Adrenal gland (tissue), 12 donors: ENCODE results near the gene ANK2. TPM values are rescaled to one million over a fixed set of nuclear protein-coding genes. Genes with fewer than 3 reads are reported as not detected.

Source experiments
- DNase-seq, 7 donors: peaks; one replicate each; pipeline ENCODE4 v3.0.0-alpha.2; 2019 to 2020
- H3K27ac ChIP-seq, 5 donors: fragments of 200-600 bp; sonication (generic) in 4 of 5; 1 replicate in 3 of 5; 2 replicates in 2 of 5; pipeline versions ENCODE4 v1.5.1 to v1.8.0; 2016 to 2020; ENCODE audit warnings: mild to moderate bottlenecking in 1 of 5
- H3K27me3 ChIP-seq: fragments of 200-600 bp; 2 replicates; pipeline ENCODE4 v1.8.0; 2021
- H3K36me3 ChIP-seq, 2 donors: fragments of 200-600 bp; replicated peaks in 1 of 2; 1 replicate in 1 of 2; 2 replicates in 1 of 2; pipeline versions ENCODE4 v1.5.1 to v1.8.0; 2018 to 2022
- H3K4me1 ChIP-seq, 2 donors: fragments of 200-600 bp; replicated peaks in 1 of 2; 1 replicate in 1 of 2; 2 replicates in 1 of 2; pipeline versions ENCODE4 v1.5.1 to v1.8.0; 2018 to 2021
- H3K4me3 ChIP-seq, 4 donors: fragments of 200-600 bp; sonication (generic) in 3 of 4; one replicate each; pipeline ENCODE4 v1.5.1; 2016 to 2018
- H3K9me3 ChIP-seq, 3 donors: fragments of 200-600 bp; sonication (generic) in 1 of 3; replicated peaks in 1 of 3; 1 replicate in 2 of 3; 2 replicates in 1 of 3; pipeline versions ENCODE4 v1.5.1 to v1.8.0; 2016 to 2021
- CTCF ChIP-seq, 6 experiments: fragments of 450-650 bp in 4 of 6; fragments of 200-600 bp in 2 of 6; sonication (generic) in 1 of 6; IDR thresholded peaks; 1 replicate in 5 of 6; 2 replicates in 1 of 6; pipeline versions ENCODE4 v1.5.1 to v1.8.0; 2016 to 2021; ENCODE audit warnings: antibody characterized with exemption in 6 of 6, mild to moderate bottlenecking in 2 of 6, moderate library complexity in 1 of 6
- POLR2A ChIP-seq, 2 donors: fragments of 450-650 bp; IDR thresholded peaks; one replicate each; pipeline ENCODE4 v1.6.1; 2017; ENCODE audit warnings: antibody characterized with exemption in 2 of 2, mild to moderate bottlenecking in 2 of 2, moderate library complexity in 1 of 2
- WGBS, 4 donors: extraction: QIAGEN DNeasy Blood & Tissue Kit in 2 of 4; methylation state at CpG; one replicate each; pipeline versions ENCODE4 v1.1.5 to v1.1.7; 2013 to 2017; 5-methylcytosine and 5-hydroxymethylcytosine counted together
- intact Hi-C, 2 donors: fragments of 100-400 bp; cut with DNase I; formaldehyde crosslinking; loops; one replicate each; pipeline versions ENCODE4 v1.14.1 to v1.15.0; 2022 to 2023
- polyA plus RNA-seq, 3 donors: library from polyadenylated mRNA; stranded (reverse); fragments of 200-250 nt in 2 of 3; fragments of 350-450 nt in 1 of 3; fragmentation: Illumina TruSeq in 1 of 3; extraction: RNeasy Lipid Tissue Mini Kit (QIAGEN cat#74804) in 1 of 3; gene quantifications; one replicate each; pipeline ENCODE4 v1.2.3, GENCODE V29; 2013 to 2014
- total RNA-seq, 9 donors: library from RNA; depleted of rRNA in 4 of 9; stranded (reverse); fragments of >200 nt in 4 of 9; fragments of 120-200 nt in 1 of 9; fragmentation: NEBNext Ultra II Directional in 1 of 9; extraction: Animal tissue kit (Norgen Biotek cat#: 25700) in 1 of 9; gene quantifications; one replicate each; pipeline versions ENCODE4 v1.1.0 to v1.2.4, GENCODE V29; 2013 to 2023
- donor health status: healthy with polysubstance abuse.
- donor health status: Bipolar disorder and iron deficiency.
- donor health status: DM: yes; HTN: yes; CAD: no.
- donor health status: DM: no; HTN: no; CAD: no.
- donor health status: DM: no; HTN: no; CAD: no.
- donor health status: DM: yes; HTN: yes; CAD: no.

The ANK2 gene
- total and polyA plus RNA-seq, 12 donors: 6.5 to 229 (median 56.1) TPM

GRCh38 chr4:113088050-113088449 is 38.6 kb downstream of the ANK2 start:
- no peak for TF ChIP-seq POLR2A (IDR thresholded peaks at IDR 0.05)
- no peak for TF ChIP-seq CTCF (IDR thresholded peaks at IDR 0.05)
- DNase-seq: no peak
- no peak overlapping the region for H3K4me3 ChIP-seq
- no peak overlapping the region for H3K27ac ChIP-seq
- no peaks in the 10 kb centered on the region for H3K4me1 ChIP-seq
- intact Hi-C loops: no loop called here
- no peaks in the 10 kb centered on the region for H3K9me3 ChIP-seq
- no peaks in the 10 kb centered on the region for H3K27me3 ChIP-seq
- WGBS, 4 donors: 94 to 100% (median 95%) methylated on average over 1 of the region's 1 CpG
- H3K36me3 ChIP-seq: no peaks in the 10 kb centered on the region

- DNase-seq: no peak
- Histone ChIP-seq H3K4me1 (peaks cover 0 to 8% of the 10 kb centered on the region in 2 donors), H3K36me3 (no peaks in the 10 kb centered on the region), H3K4me3 (no peak overlapping the region), H3K9me3 (no peaks in the 10 kb centered on the region), H3K27me3 (no peaks in the 10 kb centered on the region), H3K27ac (no peak overlapping the region)
- intact Hi-C loops: no loop called here
- no peak for TF ChIP-seq POLR2A (IDR thresholded peaks at IDR 0.05)
- no peak for TF ChIP-seq CTCF (IDR thresholded peaks at IDR 0.05)
These were observed 41.5 kb downstream of the ANK2 start for GRCh38 chr4:113090954-113091353.

DNA sequence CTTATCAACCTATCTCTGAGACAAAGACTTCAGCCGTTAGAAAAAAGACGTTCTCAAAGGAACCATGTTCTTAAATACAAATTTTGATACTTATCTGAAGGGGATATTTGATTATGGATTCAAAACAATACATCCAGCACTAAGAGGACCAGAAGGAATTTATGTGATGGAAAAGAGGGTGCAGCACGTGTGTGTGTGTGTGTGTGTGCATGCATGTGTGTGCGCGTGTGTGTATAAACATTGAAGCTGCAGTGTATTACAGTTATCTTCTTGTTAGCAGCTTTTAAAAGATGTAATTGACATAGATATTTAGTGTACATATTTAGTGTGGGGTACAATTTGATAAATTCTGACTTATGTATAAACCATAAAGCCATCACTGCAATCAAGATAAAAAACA is 44.9 kb downstream of the ANK2 start:
- Histone ChIP-seq H3K9me3 (no peaks in the 10 kb centered on the region), H3K4me3 (no peak overlapping the region), H3K4me1 (peaks cover 0 to 8% of the 10 kb centered on the region in 2 donors), H3K27me3 (no peaks in the 10 kb centered on the region), H3K36me3 (no peaks in the 10 kb centered on the region), H3K27ac (no peak overlapping the region)
- TF ChIP-seq POLR2A (IDR thresholded peaks at IDR 0.05) (no peak), CTCF (IDR thresholded peaks at IDR 0.05) (no peak)
- intact Hi-C loops: no loop called here
- 63 to 69% (median 66%) methylated on average over 5 of the region's 5 CpGs for WGBS, 4 donors
- no peak for DNase-seq

- Histone ChIP-seq H3K4me3 (no peak overlapping the region), H3K9me3 (no peaks in the 10 kb centered on the region), H3K36me3 (no peaks in the 10 kb centered on the region), H3K4me1 (peaks cover 0 to 8% of the 10 kb centered on the region in 2 donors), H3K27me3 (no peaks in the 10 kb centered on the region), H3K27ac (no peak overlapping the region)
- TF ChIP-seq POLR2A (IDR thresholded peaks at IDR 0.05) (no peak), CTCF (IDR thresholded peaks at IDR 0.05) (peak; percentile 46 to 78 (median 72))
- DNase-seq: no peak
- intact Hi-C loops: no loop called here
These were observed 45.3 kb downstream of the ANK2 start for GRCh38 chr4:113094802-113095201.
